H9 (cell line): Measurements from ENCODE around the gene ARHGEF38. TPM values are rescaled to one million over a fixed set of nuclear protein-coding genes. Genes with fewer than 3 reads are reported as not detected.

Experiments
- DNase-seq: peaks from one replicate; pipeline ENCODE4 v3.0.0-alpha.2; 2017
- H2AFZ ChIP-seq: one replicate; pipeline ENCODE4 v1.6.1; 2013; ENCODE audit warnings: mild to moderate bottlenecking, low read length, control low read depth, moderate library complexity
- H2AK5ac ChIP-seq: 2 replicates; pipeline ENCODE4 v1.6.1; 2013; ENCODE audit warnings: low read length, control low read depth, mixed read lengths; ENCODE audit not compliant: insufficient read length
- H2BK120ac ChIP-seq: one replicate; pipeline ENCODE4 v1.6.1; 2013; ENCODE audit warnings: low read depth, mild to moderate bottlenecking, low read length, control low read depth, inconsistent platforms; ENCODE audit not compliant: poor library complexity, severe bottlenecking
- H2BK12ac ChIP-seq: 2 replicates; pipeline ENCODE4 v1.6.1; 2013; ENCODE audit warnings: low read length, control low read depth, mixed read lengths, low read depth; ENCODE audit not compliant: insufficient read length
- H2BK15ac ChIP-seq: 2 replicates; pipeline ENCODE4 v1.6.1; 2013; ENCODE audit warnings: low read depth, low read length, control low read depth
- H2BK20ac ChIP-seq: one replicate; pipeline ENCODE4 v1.6.1; 2013; ENCODE audit warnings: low read depth, mild to moderate bottlenecking, low read length, control low read depth, inconsistent platforms; ENCODE audit not compliant: poor library complexity, severe bottlenecking
- H2BK5ac ChIP-seq: 2 replicates; pipeline ENCODE4 v1.6.1; 2013; ENCODE audit warnings: low read length, control low read depth, mixed read lengths; ENCODE audit not compliant: insufficient read length
- H3K14ac ChIP-seq: 2 replicates; pipeline ENCODE4 v1.6.1; 2013; ENCODE audit warnings: low read length, control low read depth; ENCODE audit not compliant: insufficient read depth
- H3K18ac ChIP-seq: 2 replicates; pipeline ENCODE4 v1.6.1; 2013; ENCODE audit warnings: low read depth, mild to moderate bottlenecking, mixed read lengths, low read length, control low read depth; ENCODE audit not compliant: insufficient read length
- H3K23ac ChIP-seq: 2 replicates; pipeline ENCODE4 v1.6.1; 2013; ENCODE audit warnings: low read length, control low read depth, mixed read lengths, low read depth; ENCODE audit not compliant: insufficient read length
- H3K23me2 ChIP-seq: 2 replicates; pipeline ENCODE4 v1.6.1; 2013; ENCODE audit warnings: low read depth, mild to moderate bottlenecking, mixed read lengths, low read length, control low read depth; ENCODE audit not compliant: insufficient read length, poor library complexity, severe bottlenecking
- H3K27ac ChIP-seq: 2 replicates; pipeline ENCODE4 v1.5.1; 2013; ENCODE audit warnings: low read length, control low read depth, mixed read lengths, low read depth; ENCODE audit not compliant: insufficient read length
- H3K27me3 ChIP-seq: 2 replicates; pipeline ENCODE4 v1.6.1; 2013; ENCODE audit warnings: low read length, control low read depth, inconsistent platforms; ENCODE audit not compliant: insufficient read depth
- H3K4ac ChIP-seq: 2 replicates; pipeline ENCODE4 v1.6.1; 2013; ENCODE audit warnings: low read depth, mild to moderate bottlenecking, control low read depth, inconsistent platforms, low read length, moderate library complexity
- H3K4me1 ChIP-seq: 2 replicates; pipeline ENCODE4 v1.6.1; 2013; ENCODE audit warnings: low read length, control low read depth, inconsistent platforms; ENCODE audit not compliant: insufficient read depth
- H3K4me2 ChIP-seq: 2 replicates; pipeline ENCODE4 v1.6.1; 2013; ENCODE audit warnings: low read length, control low read depth, mixed read lengths; ENCODE audit not compliant: insufficient read length, insufficient read depth
- H3K56ac ChIP-seq: 2 replicates; pipeline ENCODE4 v1.6.1; 2013; ENCODE audit warnings: low read depth, mild to moderate bottlenecking, mixed read lengths, low read length, control low read depth; ENCODE audit not compliant: insufficient read length
- H3K79me1 ChIP-seq: 2 replicates; pipeline ENCODE4 v1.6.1; 2013; ENCODE audit warnings: low read depth, mild to moderate bottlenecking, moderate library complexity, low read length, control low read depth, inconsistent platforms; ENCODE audit not compliant: insufficient read depth, poor library complexity, severe bottlenecking
- H3K79me2 ChIP-seq: 2 replicates; pipeline ENCODE4 v1.6.1; 2013; ENCODE audit warnings: low read length, control low read depth, inconsistent platforms; ENCODE audit not compliant: insufficient read depth
- H3K9ac ChIP-seq: 2 replicates; pipeline ENCODE4 v1.6.1; 2013; ENCODE audit warnings: low read length, control low read depth, mixed read lengths; ENCODE audit not compliant: insufficient read length; ENCODE audit errors: extremely low read depth
- H3K9me3 ChIP-seq: one replicate; pipeline ENCODE4 v1.6.1; 2013; ENCODE audit warnings: low read depth, low read length, inconsistent platforms; ENCODE audit not compliant: control insufficient read depth
- H3T11ph ChIP-seq: one replicate; pipeline ENCODE4 v1.6.1; 2013; ENCODE audit warnings: mild to moderate bottlenecking, low read length, control low read depth, inconsistent platforms
- H4K20me1 ChIP-seq: one replicate; pipeline ENCODE4 v1.6.1; 2013; ENCODE audit not compliant: control insufficient read depth, insufficient read length, insufficient read depth
- H4K5ac ChIP-seq: 2 replicates; pipeline ENCODE4 v1.6.1; 2013; ENCODE audit warnings: low read depth, mild to moderate bottlenecking, mixed read lengths, low read length, control low read depth; ENCODE audit not compliant: insufficient read length
- H4K8ac ChIP-seq: replicated peaks from 2 replicates; pipeline ENCODE4 v1.6.1; 2013; ENCODE audit warnings: low read length, control low read depth, mixed read lengths, low read depth; ENCODE audit not compliant: insufficient read length
- H4K91ac ChIP-seq: 2 replicates; pipeline ENCODE4 v1.6.1; 2013; ENCODE audit warnings: low read depth, mild to moderate bottlenecking, moderate library complexity, mixed read lengths, low read length, control low read depth; ENCODE audit not compliant: insufficient read length
- H3K27ac Mint-ChIP-seq, 3 experiments: 2 replicates in 2 of 3; 3 replicates in 1 of 3; pipeline ENCODE4 v1.8.0; 2020 to 2021; ENCODE audit warnings: mixed read lengths in 3 of 3, mild to moderate bottlenecking in 1 of 3, moderate library complexity in 1 of 3
- H3K27me3 Mint-ChIP-seq: 2 replicates; pipeline ENCODE4 v1.8.0; 2021; ENCODE audit warnings: low read depth, mild to moderate bottlenecking, moderate library complexity, mixed read lengths
- H3K36me3 Mint-ChIP-seq, 3 experiments: 2 replicates in 2 of 3; 3 replicates in 1 of 3; pipeline ENCODE4 v1.8.0; 2020 to 2021; ENCODE audit warnings: low read depth in 3 of 3, mixed read lengths in 3 of 3; ENCODE audit not compliant: insufficient read depth in 1 of 3
- H3K4me1 Mint-ChIP-seq, 2 experiments: 2 replicates each; pipeline ENCODE4 v1.8.0; 2020; ENCODE audit warnings: mixed read lengths in 2 of 2
- H3K4me3 Mint-ChIP-seq, 2 experiments: 2 replicates in 1 of 2; 3 replicates in 1 of 2; pipeline ENCODE4 v1.8.0; 2020 to 2021; ENCODE audit warnings: mild to moderate bottlenecking in 2 of 2, mixed read lengths in 2 of 2, moderate library complexity in 1 of 2
- H3K9me3 Mint-ChIP-seq, 2 experiments: 2 replicates in 1 of 2; 3 replicates in 1 of 2; pipeline ENCODE4 v1.8.0; 2020; ENCODE audit warnings: mild to moderate bottlenecking in 2 of 2, mixed read lengths in 2 of 2, moderate library complexity in 1 of 2
- CTCF ChIP-seq: fragments of 200-600 bp; sonication (generic); conservative IDR thresholded peaks from 3 replicates; pipeline ENCODE4 v1.8.0; 2021; ENCODE audit warnings: antibody characterized with exemption, mild to moderate bottlenecking
- WGBS: extraction: QIAGEN DNeasy Blood & Tissue Kit; methylation state at CpG from one replicate; pipeline ENCODE4 v1.1.7; 2013; ENCODE audit warnings: missing lambda C conversion rate, low lambda C conversion rate, mixed read lengths; ENCODE audit not compliant: insufficient read length; ENCODE audit errors: extremely low coverage; 5-methylcytosine and 5-hydroxymethylcytosine counted together
- total RNA-seq: library from RNA; stranded (reverse); gene quantifications from 2 replicates; pipeline ENCODE4 v1.2.1, GENCODE V29; 2021

ARHGEF38 gene
- total RNA-seq, 1 experiment from 2014 or later = not detected

GRCh38 chr4:105632599-105632998 is 80.2 kb downstream of the ARHGEF38 start:
- peaks cover 10% of the 10 kb centered on the region for H3K27me3 Mint-ChIP-seq
- H3K27ac Mint-ChIP-seq = no peak overlapping the region
- Histone ChIP-seq H4K8ac (no peak overlapping the region), H3K79me2 (no peaks in the 10 kb centered on the region), H3K9ac (no peak overlapping the region), H3K4ac (no peak overlapping the region), H3T11ph (no peak overlapping the region), H2BK12ac (no peak overlapping the region), H3K56ac (no peak overlapping the region), H2AFZ (no peak overlapping the region), H4K20me1 (no peaks in the 10 kb centered on the region), H3K23me2 (no peaks in the 10 kb centered on the region), H3K9me3 (no peaks in the 10 kb centered on the region), H2AK5ac (no peak overlapping the region), H4K5ac (no peak overlapping the region), H2BK20ac (no peak overlapping the region), H3K23ac (no peak overlapping the region), H2BK120ac (no peak overlapping the region), H3K27me3 (no peaks in the 10 kb centered on the region), H3K18ac (no peak overlapping the region), H3K14ac (no peak overlapping the region), H2BK5ac (no peak overlapping the region), H4K91ac (no peak overlapping the region), H3K4me1 (no peaks in the 10 kb centered on the region), H3K27ac (no peak overlapping the region), H2BK15ac (no peak overlapping the region), H3K79me1 (no peaks in the 10 kb centered on the region), H3K4me2 (no peak overlapping the region)
- WGBS = no CpG with 5 or more reads among the region's 3 CpGs
- no peak for DNase-seq
- H3K4me1 Mint-ChIP-seq = peaks cover 5 to 11% of the 10 kb centered on the region in 2 experiments
- no peak; the same call in 2 of the 3 replicates for TF ChIP-seq CTCF
- no peak overlapping the region for H3K4me3 Mint-ChIP-seq
- no peaks in the 10 kb centered on the region for H3K36me3 Mint-ChIP-seq
- no peaks in the 10 kb centered on the region for H3K9me3 Mint-ChIP-seq
